PFSK-1 (cell line): ENCODE measurements around the gene TLCD5.

Source experiments
- FOXP2 ChIP-seq: optimal IDR thresholded peaks from 2 replicates; pipeline ENCODE3; 2011; ENCODE audit warnings: borderline replicate concordance, control low read depth, inconsistent platforms; ENCODE audit not compliant: insufficient read depth; ENCODE audit errors: extremely low read length, extremely low read depth
- POLR2AphosphoS5 ChIP-seq: IDR thresholded peaks from 2 replicates; pipeline ENCODE4 v1.6.1; 2012; ENCODE audit warnings: low read depth, mild to moderate bottlenecking, control low read depth, low read length, moderate library complexity
- SIN3A ChIP-seq: IDR thresholded peaks from 2 replicates; pipeline ENCODE4 v1.6.1; 2012; ENCODE audit warnings: mild to moderate bottlenecking, low read length, moderate library complexity, borderline replicate concordance; ENCODE audit not compliant: insufficient read depth
- TAF1 ChIP-seq: IDR thresholded peaks from 2 replicates; pipeline ENCODE4 v1.6.1; 2012; ENCODE audit warnings: low read length, control low read depth, borderline replicate concordance; ENCODE audit not compliant: insufficient read depth
- TF ChIP-seq, protein P1 (sequence below), 2 experiments: IDR thresholded peaks; 2 replicates each; pipeline versions ENCODE4 v1.6.1 to v1.8.0; 2011 to 2012; ENCODE audit warnings: low read depth in 2 of 2, low read length in 2 of 2, control low read depth in 1 of 2, inconsistent platforms in 1 of 2, mild to moderate bottlenecking in 1 of 2, moderate library complexity in 1 of 2; ENCODE audit not compliant: insufficient read depth in 1 of 2

Gene TLCD5

DNA sequence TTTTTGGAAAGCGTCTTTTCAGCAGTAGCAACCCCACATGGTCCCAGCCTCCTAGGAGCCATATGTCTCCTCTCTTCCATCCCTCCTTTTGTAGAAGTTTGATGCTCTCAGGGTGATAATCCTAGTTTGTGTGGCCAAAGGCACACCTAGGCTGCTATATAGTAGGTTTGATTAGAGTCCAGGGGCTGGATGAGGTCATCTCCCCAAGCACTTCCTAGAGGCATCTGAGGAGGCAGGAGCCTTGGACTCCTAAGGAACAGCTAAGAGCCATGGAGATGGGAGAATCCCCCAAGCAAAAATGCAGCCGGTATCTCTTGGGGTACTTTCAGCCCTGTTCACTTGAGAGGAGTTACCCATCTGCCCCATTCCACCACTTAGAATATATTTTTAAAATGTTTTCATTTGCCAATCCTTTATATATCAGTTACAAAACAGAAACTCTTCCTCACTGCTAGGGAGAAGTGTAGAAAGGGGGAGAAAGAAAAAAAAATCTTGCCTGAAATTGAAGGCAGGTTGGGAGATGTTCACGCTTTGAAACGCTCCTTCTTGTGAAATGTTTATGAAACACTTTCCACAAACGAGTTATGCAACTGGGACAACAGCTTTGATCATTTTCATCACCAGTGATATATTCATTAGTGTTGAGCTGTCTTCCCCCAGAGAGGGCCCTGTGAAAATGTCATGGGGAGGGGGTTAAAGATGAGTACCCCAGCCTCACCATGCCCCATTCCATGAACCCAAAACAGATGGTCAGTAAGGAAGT lies 31.9 kb upstream of the TLCD5 start:
- no peak for TF ChIP-seq TAF1
- TF ChIP-seq POLR2AphosphoS5, result no peak
- TF ChIP-seq, protein P1, sequence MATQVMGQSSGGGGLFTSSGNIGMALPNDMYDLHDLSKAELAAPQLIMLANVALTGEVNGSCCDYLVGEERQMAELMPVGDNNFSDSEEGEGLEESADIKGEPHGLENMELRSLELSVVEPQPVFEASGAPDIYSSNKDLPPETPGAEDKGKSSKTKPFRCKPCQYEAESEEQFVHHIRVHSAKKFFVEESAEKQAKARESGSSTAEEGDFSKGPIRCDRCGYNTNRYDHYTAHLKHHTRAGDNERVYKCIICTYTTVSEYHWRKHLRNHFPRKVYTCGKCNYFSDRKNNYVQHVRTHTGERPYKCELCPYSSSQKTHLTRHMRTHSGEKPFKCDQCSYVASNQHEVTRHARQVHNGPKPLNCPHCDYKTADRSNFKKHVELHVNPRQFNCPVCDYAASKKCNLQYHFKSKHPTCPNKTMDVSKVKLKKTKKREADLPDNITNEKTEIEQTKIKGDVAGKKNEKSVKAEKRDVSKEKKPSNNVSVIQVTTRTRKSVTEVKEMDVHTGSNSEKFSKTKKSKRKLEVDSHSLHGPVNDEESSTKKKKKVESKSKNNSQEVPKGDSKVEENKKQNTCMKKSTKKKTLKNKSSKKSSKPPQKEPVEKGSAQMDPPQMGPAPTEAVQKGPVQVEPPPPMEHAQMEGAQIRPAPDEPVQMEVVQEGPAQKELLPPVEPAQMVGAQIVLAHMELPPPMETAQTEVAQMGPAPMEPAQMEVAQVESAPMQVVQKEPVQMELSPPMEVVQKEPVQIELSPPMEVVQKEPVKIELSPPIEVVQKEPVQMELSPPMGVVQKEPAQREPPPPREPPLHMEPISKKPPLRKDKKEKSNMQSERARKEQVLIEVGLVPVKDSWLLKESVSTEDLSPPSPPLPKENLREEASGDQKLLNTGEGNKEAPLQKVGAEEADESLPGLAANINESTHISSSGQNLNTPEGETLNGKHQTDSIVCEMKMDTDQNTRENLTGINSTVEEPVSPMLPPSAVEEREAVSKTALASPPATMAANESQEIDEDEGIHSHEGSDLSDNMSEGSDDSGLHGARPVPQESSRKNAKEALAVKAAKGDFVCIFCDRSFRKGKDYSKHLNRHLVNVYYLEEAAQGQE (IDR thresholded peaks at IDR 0.05; ENCODE audit: insufficient read depth in 1 of 2, low read depth in 2 of 2, low read length in 2 of 2), result no peak

DNA sequence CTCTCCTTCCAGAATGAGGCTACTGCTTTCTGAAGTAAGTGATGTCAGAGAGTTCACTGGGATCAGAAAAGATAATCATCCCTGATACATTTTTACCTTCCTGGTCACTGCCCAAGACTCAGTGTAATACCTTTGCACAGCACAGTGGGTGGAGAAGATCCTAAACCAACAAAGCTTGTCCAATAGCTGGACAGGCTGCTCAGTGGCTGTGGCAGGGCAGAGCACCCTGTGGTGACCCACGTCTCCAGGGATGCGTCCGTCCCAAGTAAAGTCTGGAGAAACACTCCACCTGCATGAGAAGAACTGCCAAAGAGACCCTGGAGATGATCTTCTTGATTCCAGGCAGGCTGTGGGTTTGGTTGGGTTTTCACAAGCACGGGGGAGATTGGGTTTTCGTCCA lies 31.0 kb upstream of the TLCD5 start:
- TF ChIP-seq POLR2AphosphoS5 (no peak), TAF1 (no peak), SIN3A (no peak), FOXP2 (no peak)
- TF ChIP-seq, protein P1 (IDR thresholded peaks at IDR 0.05; ENCODE audit: insufficient read depth in 1 of 2, low read depth in 2 of 2, low read length in 2 of 2), result no peak

DNA sequence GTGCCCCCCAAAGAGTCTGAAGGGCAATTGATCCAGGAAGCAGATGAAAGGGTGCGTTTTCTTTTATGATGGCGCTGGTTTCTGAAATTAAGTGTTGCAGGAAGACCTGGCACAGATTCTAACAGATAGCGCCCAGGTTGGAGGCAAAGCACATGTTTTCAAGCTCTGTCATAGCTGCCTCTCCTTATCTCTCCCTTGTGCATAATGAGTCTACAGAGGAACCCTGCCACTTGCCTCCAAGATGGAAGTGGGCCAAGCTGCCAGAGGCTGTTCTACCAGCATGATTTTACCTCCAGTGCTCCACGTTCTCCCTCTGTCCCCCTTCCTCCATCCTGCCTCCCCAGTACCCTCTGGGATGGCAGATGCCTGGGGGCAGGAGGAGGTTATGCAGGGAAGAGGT lies 30.0 kb upstream of the TLCD5 start:
- TF ChIP-seq, protein P1 (IDR thresholded peaks at IDR 0.05; ENCODE audit: insufficient read depth in 1 of 2, low read depth in 2 of 2, low read length in 2 of 2), result no peak
- no peak for TF ChIP-seq TAF1
- TF ChIP-seq FOXP2, result no peak
- TF ChIP-seq SIN3A, result no peak
- no peak for TF ChIP-seq POLR2AphosphoS5

DNA sequence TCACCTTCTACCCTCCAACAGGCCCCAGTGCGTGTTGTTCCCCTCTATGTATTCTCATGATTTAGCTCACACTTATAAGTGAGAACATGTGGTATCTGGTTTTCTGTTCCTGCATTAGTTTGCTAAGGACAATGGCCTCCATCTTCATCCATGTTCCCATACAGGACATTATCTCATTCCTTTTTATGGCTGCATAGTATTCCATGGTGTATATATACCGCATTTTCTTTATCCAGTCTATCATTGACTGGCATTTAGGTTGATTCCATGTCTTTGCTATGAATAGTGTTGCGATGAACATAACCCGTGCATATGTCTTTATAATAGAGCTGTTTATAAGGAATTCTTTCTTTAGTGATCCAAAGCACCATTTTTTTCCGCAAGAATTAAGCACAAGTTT lies 28.5 kb upstream of the TLCD5 start:
- no peak for TF ChIP-seq TAF1
- TF ChIP-seq FOXP2, result no peak
- TF ChIP-seq POLR2AphosphoS5, result no peak
- no peak for TF ChIP-seq SIN3A
- TF ChIP-seq, protein P1 (IDR thresholded peaks at IDR 0.05; ENCODE audit: insufficient read depth in 1 of 2, low read depth in 2 of 2, low read length in 2 of 2), result no peak
